ENCODE results near the gene PLA1A. TPM values are rescaled to one million over a fixed set of nuclear protein-coding genes. Genes with fewer than 3 reads are reported as not detected.

Gene PLA1A
- total and polyA plus RNA-seq, 2 of the 4 experiments (the other 2 are of a cell fraction): not detected

DNA sequence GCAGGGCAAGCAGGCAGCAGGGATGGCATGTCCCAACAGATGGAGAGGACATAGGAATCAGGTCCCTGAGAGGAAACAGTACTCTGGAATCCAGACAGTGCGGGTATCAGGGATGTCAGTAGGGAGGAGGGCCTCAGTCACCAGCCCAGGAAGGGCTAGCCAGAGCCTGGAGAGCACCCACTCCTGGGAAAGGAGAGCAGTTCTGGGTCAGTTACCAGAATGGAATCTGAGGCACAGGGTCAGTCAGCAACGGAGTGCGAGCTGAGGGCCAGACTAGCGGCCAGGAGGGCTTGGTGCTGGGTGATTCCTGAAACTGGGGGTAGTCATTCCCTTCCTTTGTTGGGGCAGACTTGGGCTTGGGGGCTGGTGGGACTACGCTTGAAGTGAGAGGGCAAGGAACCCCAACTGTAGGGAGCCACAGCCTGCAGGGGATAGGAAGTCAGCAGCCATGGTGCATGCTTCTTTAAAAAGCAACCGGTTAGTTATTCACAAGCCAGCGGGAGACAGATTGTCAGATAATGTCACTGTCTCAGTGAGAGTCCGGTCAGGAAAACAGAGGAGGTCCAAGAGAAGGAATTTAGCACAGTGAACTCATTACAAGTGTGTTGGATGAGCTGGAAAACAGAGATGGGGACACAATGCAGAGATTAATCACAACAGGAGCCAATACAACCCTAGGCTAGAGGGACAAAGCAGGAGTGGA lies 27.9 kb downstream of the PLA1A start:
- H2AFZ ChIP-seq (replicated peaks; ENCODE audit: low read length, poor library complexity): no peak overlapping the region
- H4K8ac ChIP-seq (ENCODE audit: low read depth in 2 of 2, low read length in 2 of 2): no peak overlapping the region
- POLR2A ChIA-PET (ENCODE audit: unreplicated experiment): no interaction called here
- TF ChIP-seq POLR2A (IDR thresholded peaks at IDR 0.05; ENCODE audit: low read depth, low read length) (no peak), BHLHE40 (IDR thresholded peaks at IDR 0.05; ENCODE audit: low read depth, low read length) (no peak), MXI1 (IDR thresholded peaks at IDR 0.05; ENCODE audit: borderline replicate concordance, low read depth, low read length) (no peak), CHD1 (IDR thresholded peaks at IDR 0.05; ENCODE audit: low read depth, low read length) (no peak), SMC3 (IDR thresholded peaks at IDR 0.05; ENCODE audit: low read depth, low read length) (no peak), FOS (IDR thresholded peaks at IDR 0.05; ENCODE audit: low read depth, low read length) (no peak), RFX5 (IDR thresholded peaks at IDR 0.05; ENCODE audit: low read depth, low read length) (no peak)
- TF ChIP-seq, protein P1, sequence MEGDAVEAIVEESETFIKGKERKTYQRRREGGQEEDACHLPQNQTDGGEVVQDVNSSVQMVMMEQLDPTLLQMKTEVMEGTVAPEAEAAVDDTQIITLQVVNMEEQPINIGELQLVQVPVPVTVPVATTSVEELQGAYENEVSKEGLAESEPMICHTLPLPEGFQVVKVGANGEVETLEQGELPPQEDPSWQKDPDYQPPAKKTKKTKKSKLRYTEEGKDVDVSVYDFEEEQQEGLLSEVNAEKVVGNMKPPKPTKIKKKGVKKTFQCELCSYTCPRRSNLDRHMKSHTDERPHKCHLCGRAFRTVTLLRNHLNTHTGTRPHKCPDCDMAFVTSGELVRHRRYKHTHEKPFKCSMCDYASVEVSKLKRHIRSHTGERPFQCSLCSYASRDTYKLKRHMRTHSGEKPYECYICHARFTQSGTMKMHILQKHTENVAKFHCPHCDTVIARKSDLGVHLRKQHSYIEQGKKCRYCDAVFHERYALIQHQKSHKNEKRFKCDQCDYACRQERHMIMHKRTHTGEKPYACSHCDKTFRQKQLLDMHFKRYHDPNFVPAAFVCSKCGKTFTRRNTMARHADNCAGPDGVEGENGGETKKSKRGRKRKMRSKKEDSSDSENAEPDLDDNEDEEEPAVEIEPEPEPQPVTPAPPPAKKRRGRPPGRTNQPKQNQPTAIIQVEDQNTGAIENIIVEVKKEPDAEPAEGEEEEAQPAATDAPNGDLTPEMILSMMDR (conservative IDR thresholded peaks at IDR 0.05; ENCODE audit: low read depth, low read length): no peak
- TF ChIP-seq, protein P2, sequence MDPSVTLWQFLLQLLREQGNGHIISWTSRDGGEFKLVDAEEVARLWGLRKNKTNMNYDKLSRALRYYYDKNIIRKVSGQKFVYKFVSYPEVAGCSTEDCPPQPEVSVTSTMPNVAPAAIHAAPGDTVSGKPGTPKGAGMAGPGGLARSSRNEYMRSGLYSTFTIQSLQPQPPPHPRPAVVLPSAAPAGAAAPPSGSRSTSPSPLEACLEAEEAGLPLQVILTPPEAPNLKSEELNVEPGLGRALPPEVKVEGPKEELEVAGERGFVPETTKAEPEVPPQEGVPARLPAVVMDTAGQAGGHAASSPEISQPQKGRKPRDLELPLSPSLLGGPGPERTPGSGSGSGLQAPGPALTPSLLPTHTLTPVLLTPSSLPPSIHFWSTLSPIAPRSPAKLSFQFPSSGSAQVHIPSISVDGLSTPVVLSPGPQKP (IDR thresholded peaks at IDR 0.05; ENCODE audit: borderline replicate concordance, low read depth, low read length): no peak
- H3K36me3 ChIP-seq (ENCODE audit: control insufficient read depth, insufficient read depth, low read length): no peaks in the 10 kb centered on the region
- H3K4me3 ChIP-seq (ENCODE audit: insufficient read depth, low read depth, low read length): no peak overlapping the region
- no peak overlapping the region for H2BK120ac ChIP-seq (ENCODE audit: low read depth, low read length)
- no peak overlapping the region for H3K56ac ChIP-seq (ENCODE audit: extremely low read depth, insufficient read depth, low read length)
- no peaks in the 10 kb centered on the region for H3K9me1 ChIP-seq (ENCODE audit: insufficient read depth, low read length)
- no peak overlapping the region for H3K18ac ChIP-seq (ENCODE audit: low read depth, low read length)
- no peak overlapping the region for H2AK5ac ChIP-seq (ENCODE audit: low read depth, low read length)
- dilution Hi-C loops (cut with HindIII; ENCODE audit: low sequenced_read_pairs, unreplicated experiment): no loop called here
- in situ Hi-C loops (cut with MboI; ENCODE audit: low sequenced_read_pairs): no loop called here
- no peak overlapping the region for H3K9ac ChIP-seq (ENCODE audit: low read depth, low read length)
- H3K4me1 ChIP-seq (ENCODE audit: control insufficient read depth, insufficient read depth, low read length): peaks cover 5% of the 10 kb centered on the region
- intact Hi-C loops (cut with micrococcal nuclease): no loop called here
- H4K5ac ChIP-seq (ENCODE audit: low read depth, low read length): no peak overlapping the region
- no peak overlapping the region for H2BK5ac ChIP-seq (ENCODE audit: low read depth, low read length, poor library complexity, severe bottlenecking)
- H4K20me1 ChIP-seq (ENCODE audit: insufficient read depth, low read length): no peaks in the 10 kb centered on the region
- WGBS, 2 experiments (ENCODE audit: extremely low coverage in 2 of 2, insufficient read length in 1 of 2): 54% methylated on average over 4 of the region's 8 CpGs; no CpG with 5 or more reads in 1 of the 2 experiments
- no peak overlapping the region for H2AK9ac ChIP-seq (replicated peaks; ENCODE audit: low read depth, low read length, poor library complexity)
- BruUV-seq (replicated peaks): no TSS peak
- CTCF ChIA-PET: interaction anchor here (0.9 kb wide), 1 partner anchor 93 kb away, joined by 5 read pairs; no protein-coding TSS in a partner anchor
- no peak overlapping the region for H3K14ac ChIP-seq (replicated peaks; ENCODE audit: low read depth, low read length)
- H3K9me3 ChIP-seq (ENCODE audit: control insufficient read depth, insufficient read depth, low read length): no peaks in the 10 kb centered on the region; the same call in 1 of the 2 replicates
- ATAC-seq (ENCODE audit: low read depth): no peak
- no peak overlapping the region for H3K27ac ChIP-seq (ENCODE audit: insufficient read depth, low read length)
- peaks cover 10% of the 10 kb centered on the region; the same call in 1 of the 2 replicates for H3K27me3 ChIP-seq (ENCODE audit: control insufficient read depth, insufficient read depth, low read length)
- no peak overlapping the region for H2BK20ac ChIP-seq (ENCODE audit: low read depth, low read length)
- no peak for DNase-seq
- no peak overlapping the region for H3K23ac ChIP-seq (ENCODE audit: low read depth, low read length)
- no peak overlapping the region for H4K91ac ChIP-seq (ENCODE audit: insufficient read depth, low read depth, low read length)
- H2BK15ac ChIP-seq (ENCODE audit: low read depth, low read length): no peak overlapping the region
- no peak overlapping the region for H3K4me2 ChIP-seq (ENCODE audit: low read depth, low read length)
- H3K4ac ChIP-seq (ENCODE audit: low read depth, low read length): no peak overlapping the region
- H3K79me1 ChIP-seq (ENCODE audit: low read depth in 1 of 2, low read length in 2 of 2): no peaks in the 10 kb centered on the region

Data from IMR-90 (cell line).